NCI-H82 treated with DMSO at 0.1 percent for 48 hours (cell line): ENCODE measurements around the gene MAPK14.

Experiments used
- DNase-seq: peaks from one replicate; lab custom pipeline; 2025; ENCODE audit not compliant: unreplicated experiment; lab: John Stamatoyannopoulos, UW

Gene MAPK14

GRCh38 chr6:36133148-36133547 is 105.5 kb downstream of the MAPK14 start:
- DNase-seq: no peak

GRCh38 chr6:36133912-36134311 is 106.3 kb downstream of the MAPK14 start:
- no peak for DNase-seq

- no peak for DNase-seq
Observed at GRCh38 chr6:36135053-36135731, 107.6 kb downstream of the MAPK14 start.

GRCh38 chr6:36136034-36136433 is 108.4 kb downstream of the MAPK14 start:
- no peak for DNase-seq

GRCh38 chr6:36136551-36136950 is 108.9 kb downstream of the MAPK14 start:
- DNase-seq: no peak

GRCh38 chr6:36138667-36139066 is 111.1 kb downstream of the MAPK14 start:
- no peak for DNase-seq

GRCh38 chr6:36139431-36139830 is 111.8 kb downstream of the MAPK14 start:
- DNase-seq: peak; percentile 87

GRCh38 chr6:36139991-36140710 is 112.5 kb downstream of the MAPK14 start:
- no peak for DNase-seq

GRCh38 chr6:36141091-36141490 is 113.5 kb downstream of the MAPK14 start:
- no peak for DNase-seq

- DNase-seq: no peak
Observed at GRCh38 chr6:36141961-36142360, 114.4 kb downstream of the MAPK14 start.

- no peak for DNase-seq
Observed at GRCh38 chr6:36142971-36143838, 115.6 kb downstream of the MAPK14 start.

- DNase-seq: no peak
Observed at GRCh38 chr6:36145495-36145894, 117.9 kb downstream of the MAPK14 start.

- DNase-seq: no peak
Observed at GRCh38 chr6:36147294-36147693, 119.7 kb downstream of the MAPK14 start.

GRCh38 chr6:36149476-36149875 is 121.9 kb downstream of the MAPK14 start:
- peak; percentile 15 for DNase-seq

- DNase-seq: no peak
Observed at GRCh38 chr6:36150283-36150682, 122.7 kb downstream of the MAPK14 start.

GRCh38 chr6:36154286-36154685 is 126.7 kb downstream of the MAPK14 start:
- no peak for DNase-seq

GRCh38 chr6:36155662-36156061 is 128.1 kb downstream of the MAPK14 start:
- DNase-seq: no peak

- no peak for DNase-seq
Observed at GRCh38 chr6:36160147-36160760, 132.6 kb downstream of the MAPK14 start.
